HEK293T (cell line): ENCODE results near the gene S100A13.

Experiments used
- BHLHE40 ChIP-seq: fragments of 450-650 bp; IDR thresholded peaks from 2 replicates; pipeline ENCODE4 v1.6.1; 2016; ENCODE audit warnings: mild to moderate bottlenecking, moderate library complexity, borderline replicate concordance
- HDGF ChIP-seq: fragments of 450-650 bp; IDR thresholded peaks from 2 replicates; pipeline ENCODE4 v1.6.1; 2017; ENCODE audit warnings: antibody characterized with exemption, borderline replicate concordance
- ZNF384 ChIP-seq: fragments of 450-650 bp; IDR thresholded peaks from 2 replicates; pipeline ENCODE4 v1.6.1; 2016

DNA sequence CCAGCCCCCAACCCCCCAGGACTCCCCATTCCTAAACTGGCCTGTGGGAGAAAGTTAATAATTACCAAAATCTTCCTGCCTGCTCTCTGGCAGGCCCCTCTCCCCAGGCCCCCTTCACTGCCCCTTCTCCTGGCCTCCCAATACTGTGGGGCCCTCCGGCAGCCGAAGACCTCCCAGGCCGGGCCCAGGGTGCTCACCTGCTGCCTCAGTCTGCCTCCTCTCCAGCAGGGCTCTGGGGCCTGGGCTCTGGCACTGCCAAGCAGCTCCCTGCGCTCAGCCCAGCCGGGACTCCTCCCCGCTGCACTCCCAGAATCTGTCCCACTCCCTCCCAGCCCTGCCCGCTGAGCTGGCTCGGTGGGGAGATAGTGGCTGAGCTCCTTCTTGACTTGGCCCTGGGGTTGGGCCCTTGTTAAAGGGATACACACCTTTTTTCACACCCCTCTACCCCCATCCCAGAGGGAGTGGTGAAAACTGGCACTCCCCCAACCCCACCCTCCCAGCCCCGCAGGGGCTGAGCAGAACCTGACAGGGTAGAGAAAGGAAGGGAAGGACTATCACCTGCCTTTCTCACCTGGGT lies 14.5 kb downstream of the S100A13 start, which contains the start of gene S100A16:
- TF ChIP-seq ZNF384 (no peak), HDGF (no peak), BHLHE40 (no peak)
